Measurements from ENCODE around the gene CLDN17.

CLDN17 gene

GRCh38 chr21:30126576-30126975 is 40.0 kb downstream of the CLDN17 start:
- in situ Hi-C loops (cut with MboI; ENCODE audit: low sequenced_read_pairs), result no loop called here

- in situ Hi-C loops (cut with MboI; ENCODE audit: low sequenced_read_pairs), result no loop called here
Observed at GRCh38 chr21:30117631-30118030, 49.0 kb downstream of the CLDN17 start.

GRCh38 chr21:30116479-30116878 is 50.1 kb downstream of the CLDN17 start:
- in situ Hi-C loops (cut with MboI; ENCODE audit: low sequenced_read_pairs), result no loop called here

Data from HL-60/S4 treated with phorbol 12-myristate 13-acetate at 8.2 ng/mL for 4 days and 3 days (cell line).